Inflammatory macrophage treated with lipopolysaccharide for 1 hour (primary cell): ENCODE results near the gene NELFA.
"Not testable (repeated sequence)": the region's sequence is repeated elsewhere in the genome, so short reads cannot be mapped to it uniquely, and the experiment has no call there.

ENCODE experiments used
- DNase-seq, 2 donors: peaks; one replicate each; pipeline ENCODE4 v3.0.0-alpha.2; 2020 to 2022

The NELFA gene

GRCh38 chr4:1993718-1994516 lies 14.9 kb downstream of the NELFA start:
- not testable (repeated sequence) for DNase-seq

GRCh38 chr4:1993169-1993516 lies 15.6 kb downstream of the NELFA start:
- no peak for DNase-seq

GRCh38 chr4:1992468-1993168 lies 16.2 kb downstream of the NELFA start:
- DNase-seq: no peak

GRCh38 chr4:1991596-1992434 lies 17.0 kb downstream of the NELFA start:
- no peak for DNase-seq

GRCh38 chr4:1991087-1991486 lies 17.7 kb downstream of the NELFA start:
- DNase-seq: no peak

DNA sequence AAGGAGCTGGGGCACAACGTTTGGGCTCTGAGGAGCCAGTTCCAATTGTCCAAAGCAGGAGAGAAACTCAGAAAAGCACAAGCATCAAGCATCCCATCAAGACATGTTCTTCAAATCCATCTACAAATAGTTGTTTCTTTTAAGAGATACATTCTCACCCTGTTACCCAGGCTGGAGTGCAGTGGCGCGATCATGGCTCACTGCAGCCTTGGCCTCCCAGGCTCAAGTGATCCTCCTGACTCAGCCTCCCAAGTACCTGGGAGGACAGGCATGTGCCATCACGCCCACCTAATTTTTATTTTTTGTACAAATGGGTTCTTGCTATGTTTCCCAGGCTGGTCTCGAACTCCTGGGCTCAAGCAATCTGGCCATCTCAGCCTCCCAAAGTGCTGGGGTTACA lies 18.1 kb downstream of the NELFA start:
- no peak for DNase-seq

- no peak for DNase-seq
Measured at GRCh38 chr4:1990348-1990645, 18.5 kb downstream of the NELFA start.

- DNase-seq: no peak
Measured at GRCh38 chr4:1989533-1990347, 19.0 kb downstream of the NELFA start.

DNA sequence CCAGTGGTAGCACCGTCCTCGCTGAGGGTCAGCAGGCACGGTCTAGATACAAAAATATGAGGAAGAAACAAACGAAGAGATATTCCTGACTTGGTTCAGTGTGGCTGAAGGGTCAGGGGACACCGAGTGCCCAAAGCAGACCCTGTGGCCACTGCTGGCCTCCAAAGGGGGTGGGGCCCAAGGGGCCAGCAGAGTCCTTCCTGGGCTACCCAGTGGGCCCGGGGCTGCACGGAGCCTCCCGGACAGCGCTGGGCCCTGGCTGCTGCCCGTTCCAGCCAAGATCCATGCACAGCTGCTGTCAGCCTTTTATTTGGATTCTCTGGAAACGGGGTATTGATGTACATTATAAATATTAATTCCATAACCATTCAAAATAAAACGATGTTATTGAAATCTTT lies 20.4 kb downstream of the NELFA start:
- DNase-seq: no peak

DNA sequence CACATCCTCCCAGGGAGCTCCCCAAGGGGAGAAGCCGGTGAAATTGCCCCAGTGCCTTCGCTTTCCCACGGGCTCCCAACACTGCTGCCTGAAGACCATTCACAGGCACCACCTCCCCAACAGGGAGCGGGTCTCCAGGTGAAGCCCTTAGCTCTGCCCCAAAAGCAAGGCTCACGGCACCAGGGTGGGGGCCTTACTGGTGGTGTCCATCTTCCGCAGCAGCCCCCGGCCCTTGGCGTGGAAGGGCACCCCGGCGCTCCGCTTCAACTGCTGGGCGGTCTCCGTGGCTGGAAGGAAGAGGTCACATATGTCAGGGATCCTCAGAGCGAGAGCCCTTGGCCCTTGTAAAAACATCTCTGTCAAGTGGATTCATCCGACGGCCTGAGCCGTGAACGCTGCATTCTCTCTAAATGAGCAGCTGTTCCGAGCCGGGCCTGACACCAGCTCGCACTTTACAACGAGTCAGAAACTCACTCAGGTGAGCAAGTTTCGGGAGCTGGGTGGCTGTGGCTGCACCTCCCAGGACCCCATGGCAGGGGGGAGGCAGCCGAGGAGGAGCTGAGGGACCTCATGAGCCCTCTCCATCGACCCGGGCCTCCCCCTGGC lies 20.9 kb downstream of the NELFA start:
- DNase-seq: no peak

DNA sequence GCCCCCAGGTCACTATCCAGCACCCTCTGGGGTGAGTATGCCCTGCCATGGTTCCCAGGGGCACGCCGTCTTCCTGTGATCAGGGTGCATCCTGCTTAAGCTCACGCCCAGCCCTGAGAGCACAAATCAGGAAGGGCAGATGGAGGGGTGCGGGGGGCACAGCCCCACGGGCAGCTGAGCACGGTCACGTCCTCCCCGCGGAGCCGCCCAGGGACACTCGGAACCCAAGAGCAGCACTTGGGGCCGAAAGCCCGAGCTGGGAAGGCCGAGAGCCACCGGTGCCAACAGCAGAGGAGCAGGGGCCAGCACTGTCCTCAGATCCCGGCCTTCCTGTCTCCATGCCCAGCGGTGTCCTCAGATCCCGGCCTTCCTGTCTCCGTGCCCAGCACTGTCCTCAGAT lies 21.5 kb downstream of the NELFA start:
- DNase-seq: no peak

GRCh38 chr4:1986578-1987210 lies 22.1 kb downstream of the NELFA start:
- no peak for DNase-seq

DNA sequence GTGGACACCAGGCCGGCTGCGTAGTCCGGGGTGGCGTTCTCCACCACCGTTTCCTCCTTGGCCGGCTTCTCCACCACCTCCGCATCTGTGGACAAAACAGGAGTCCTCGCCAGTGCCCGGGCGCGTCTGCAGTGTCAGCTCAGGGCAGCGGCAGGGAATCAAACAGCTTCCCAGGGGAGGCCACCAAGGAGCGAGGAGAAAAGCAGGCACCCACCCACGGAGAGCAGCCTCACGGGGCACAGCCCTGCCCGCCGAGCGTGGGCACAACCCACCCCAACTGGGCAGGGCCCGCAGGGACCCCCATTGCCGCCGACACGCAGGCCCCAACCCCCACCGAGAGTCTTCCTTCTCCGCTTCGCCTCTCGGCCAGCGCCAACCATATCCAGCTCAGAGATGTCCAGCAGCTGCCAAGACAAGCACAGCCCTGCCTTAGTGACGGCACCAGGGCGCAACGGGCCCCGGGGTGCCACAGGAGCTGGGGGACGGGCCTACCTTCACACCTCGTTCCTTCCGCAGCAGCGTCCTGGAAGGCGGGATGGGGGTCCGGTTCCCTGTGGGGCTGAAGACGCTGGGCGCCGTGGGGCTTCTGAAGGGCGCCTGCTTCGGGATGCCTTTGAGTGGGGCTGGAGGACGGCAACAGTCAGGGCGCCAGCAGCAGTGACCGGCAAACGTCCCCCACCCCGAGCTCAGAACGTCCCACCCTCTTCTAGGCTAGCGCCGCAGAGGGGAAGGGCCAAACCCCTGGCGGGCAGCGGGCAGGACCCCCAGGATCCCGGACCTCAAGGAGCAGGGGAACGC lies 22.8 kb downstream of the NELFA start:
- DNase-seq: no peak

DNA sequence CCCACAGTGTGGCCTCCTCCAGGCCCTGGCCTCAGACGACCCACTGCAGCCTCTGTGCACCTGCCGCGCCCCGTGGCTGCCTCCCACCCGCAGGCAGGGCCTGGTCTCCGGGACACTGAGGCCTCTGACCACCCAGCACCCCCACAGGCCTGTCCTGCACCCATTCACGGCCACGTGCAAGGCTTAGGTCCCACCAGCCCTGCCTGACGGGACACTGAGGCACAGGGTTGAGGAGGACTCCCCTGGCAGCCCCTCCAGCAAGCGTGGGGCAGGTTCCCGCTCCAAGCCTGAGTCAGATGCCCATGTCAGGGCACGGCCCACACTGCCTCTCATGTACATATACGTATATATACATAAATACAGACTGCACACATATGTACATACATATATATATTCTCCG lies 23.5 kb downstream of the NELFA start:
- no peak for DNase-seq

DNA sequence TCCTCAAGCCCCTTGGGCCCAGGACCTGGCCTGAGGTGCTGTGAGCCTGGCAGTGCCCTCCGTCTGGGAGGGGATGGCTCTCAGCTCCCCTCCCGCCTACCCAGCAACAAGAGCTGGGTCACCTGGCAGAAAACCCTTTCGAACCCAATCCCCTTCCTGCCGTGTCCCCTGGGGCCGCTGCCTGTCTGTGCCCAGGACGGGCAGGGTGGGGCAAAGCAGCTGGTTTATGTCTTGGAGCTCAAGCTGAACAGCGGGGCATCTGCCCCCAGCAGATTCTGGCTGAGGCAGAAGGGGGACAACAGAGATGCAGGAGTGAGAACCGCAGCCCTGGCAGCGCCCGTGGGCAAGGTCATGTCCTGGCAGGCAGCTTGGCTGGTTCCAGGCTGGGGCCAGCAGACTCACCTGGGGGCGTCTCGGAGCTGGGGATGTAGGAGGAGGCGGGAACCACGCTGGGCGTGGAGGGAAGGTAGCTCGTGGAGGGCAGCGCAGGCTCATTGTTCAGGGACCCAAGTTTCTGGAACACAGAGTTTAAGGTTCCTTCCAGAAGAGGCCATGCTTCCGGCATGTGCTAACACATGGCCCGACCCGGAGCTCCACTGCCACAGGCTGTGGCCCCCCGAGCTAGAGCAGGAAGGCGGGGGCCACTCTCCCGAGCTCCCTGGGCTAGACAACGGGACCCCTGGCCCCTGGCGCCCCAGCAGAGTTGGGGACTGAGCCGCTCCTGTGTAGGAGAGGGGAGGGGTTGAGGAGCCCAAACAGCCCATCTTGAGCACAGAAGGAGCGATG lies 24.2 kb downstream of the NELFA start:
- DNase-seq: no peak

- no peak for DNase-seq
Measured at GRCh38 chr4:1983846-1984405, 24.8 kb downstream of the NELFA start.

GRCh38 chr4:1983053-1983845 lies 25.5 kb downstream of the NELFA start:
- DNase-seq: no peak

DNA sequence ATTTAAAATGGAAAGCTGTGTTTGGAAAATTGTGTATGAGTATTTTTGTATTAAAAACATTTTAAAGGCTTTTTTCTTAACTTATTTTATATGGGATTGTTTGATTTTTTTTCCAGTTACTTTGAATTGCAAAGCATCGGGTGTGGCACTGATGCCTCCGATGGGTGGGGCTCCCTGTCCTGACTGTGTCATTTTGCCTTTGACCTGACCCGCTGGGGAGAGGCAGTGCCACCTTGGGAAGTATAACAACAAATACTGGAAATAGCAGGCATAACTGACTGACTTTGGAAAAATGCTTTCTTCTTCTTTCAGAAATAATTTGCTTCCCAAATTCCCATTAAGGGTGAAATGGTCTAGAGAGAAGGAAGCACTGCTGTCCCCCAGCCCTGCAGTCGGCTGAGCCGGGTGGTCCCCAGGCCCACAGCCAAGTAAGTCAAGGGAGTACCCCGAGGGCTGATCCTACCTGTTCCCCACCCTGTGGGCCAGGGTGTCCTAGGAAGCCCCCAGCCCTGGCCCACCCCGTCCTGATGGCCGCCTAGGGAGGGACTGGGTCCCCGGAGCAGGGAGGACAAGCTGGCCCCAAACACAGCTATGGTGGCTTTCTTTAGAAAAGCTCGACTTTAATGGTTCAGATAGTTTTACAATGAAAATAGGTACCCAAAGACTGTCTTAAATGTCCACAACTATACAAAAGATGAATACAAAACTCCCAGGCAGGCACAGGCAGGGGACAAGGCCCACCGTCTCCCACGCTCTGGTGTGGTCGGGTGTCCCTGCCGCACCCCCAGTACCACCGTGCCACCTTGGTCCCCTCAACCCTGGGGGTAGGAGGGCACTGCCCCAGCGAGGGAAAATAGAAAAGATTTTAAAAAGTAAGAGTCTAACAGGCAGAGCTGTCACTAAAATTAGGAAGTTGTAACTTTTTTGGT lies 26.4 kb downstream of the NELFA start:
- no peak for DNase-seq
